ENCODE measurements around the gene SLC17A7.

- TF ChIP-seq EZH2 (IDR thresholded peaks at IDR 0.05; ENCODE audit: low read length, missing control alignments) = no peak
- TF ChIP-seq CTCF (conservative IDR thresholded peaks at IDR 0.05 in 1 of 2, IDR thresholded peaks at IDR 0.05 in 1 of 2; ENCODE audit: low read depth in 1 of 2, low read length in 2 of 2) = no peak
These were observed 27.1 kb downstream of the SLC17A7 start for GRCh38 chr19:49414256-49414655.

Data from fibroblast of lung (primary cell).